Progenitor cell of endocrine pancreas (in vitro differentiated cells): Measurements from ENCODE around the gene ZCCHC3. TPM values are rescaled to one million over a fixed set of nuclear protein-coding genes. Genes with fewer than 3 reads are reported as not detected.

Experiments used
- DNase-seq: peaks from one replicate; pipeline ENCODE4 v3.0.0; 2021; ENCODE audit warnings: low spot score; ENCODE audit not compliant: unreplicated experiment
- H3K27ac Mint-ChIP-seq: 2 replicates; pipeline ENCODE4 v1.8.0; 2021; ENCODE audit warnings: mild to moderate bottlenecking, moderate library complexity, mixed read lengths
- H3K27me3 Mint-ChIP-seq: 2 replicates; pipeline ENCODE4 v1.8.0; 2021; ENCODE audit warnings: mixed read lengths
- H3K36me3 Mint-ChIP-seq: 2 replicates; pipeline ENCODE4 v1.8.0; 2022; ENCODE audit warnings: mixed read lengths; ENCODE audit not compliant: insufficient read depth
- H3K4me1 Mint-ChIP-seq: 2 replicates; pipeline ENCODE4 v1.8.0; 2021; ENCODE audit warnings: low read depth, mixed read lengths
- H3K4me3 Mint-ChIP-seq: 2 replicates; pipeline ENCODE4 v1.8.0; 2021; ENCODE audit warnings: low read depth, mild to moderate bottlenecking, moderate library complexity, mixed read lengths
- H3K9me3 Mint-ChIP-seq: 2 replicates; pipeline ENCODE4 v1.8.0; 2021; ENCODE audit warnings: low read depth, mixed read lengths
- CTCF ChIP-seq: fragments of 200-600 bp; sonication (generic); IDR thresholded peaks from one replicate; pipeline ENCODE4 v1.5.0; 2021; ENCODE audit warnings: antibody characterized with exemption, mild to moderate bottlenecking; ENCODE audit not compliant: unreplicated experiment
- total RNA-seq: library from RNA; stranded (reverse); gene quantifications from 2 replicates; pipeline ENCODE4 v1.2.1, GENCODE V29; 2021

Gene ZCCHC3
- total RNA-seq, 1 donor from 2014 or later: 31.2 TPM

GRCh38 chr20:295804-296203 lies 1.6 kb upstream of the ZCCHC3 start:
- peaks cover 2% of the 10 kb centered on the region for H3K36me3 Mint-ChIP-seq
- H3K27ac Mint-ChIP-seq: peak overlapping the region; percentile 87
- H3K4me3 Mint-ChIP-seq: peak overlapping the region; percentile 53
- peaks cover 4% of the 10 kb centered on the region for H3K27me3 Mint-ChIP-seq
- peaks cover 20% of the 10 kb centered on the region for H3K4me1 Mint-ChIP-seq
- TF ChIP-seq CTCF: no peak
- DNase-seq: no peak
- H3K9me3 Mint-ChIP-seq: no peaks in the 10 kb centered on the region

GRCh38 chr20:297925-298775 lies 780 bp downstream of the ZCCHC3 start:
- peak; percentile 19 for DNase-seq
- H3K27me3 Mint-ChIP-seq: peaks cover 4% of the 10 kb centered on the region
- peak overlapping the region; percentile 97 for H3K27ac Mint-ChIP-seq
- peak overlapping the region; percentile 96 for H3K4me3 Mint-ChIP-seq
- peaks cover 4% of the 10 kb centered on the region for H3K36me3 Mint-ChIP-seq
- H3K9me3 Mint-ChIP-seq: no peaks in the 10 kb centered on the region
- H3K4me1 Mint-ChIP-seq: peaks cover 26% of the 10 kb centered on the region
- TF ChIP-seq CTCF: no peak

- no peaks in the 10 kb centered on the region for H3K9me3 Mint-ChIP-seq
- peak overlapping the region; percentile 97 for H3K27ac Mint-ChIP-seq
- peaks cover 26% of the 10 kb centered on the region for H3K4me1 Mint-ChIP-seq
- peaks cover 4% of the 10 kb centered on the region for H3K27me3 Mint-ChIP-seq
- TF ChIP-seq CTCF: no peak
- DNase-seq: no peak
- peak overlapping the region; percentile 90 for H3K4me3 Mint-ChIP-seq
- H3K36me3 Mint-ChIP-seq: peaks cover 4% of the 10 kb centered on the region
Measured at GRCh38 chr20:298776-299391, 1.5 kb downstream of the ZCCHC3 start.

GRCh38 chr20:300345-300990 lies 3.1 kb downstream of the ZCCHC3 start:
- DNase-seq: no peak
- Mint-ChIP-seq H3K36me3 (peaks cover 4% of the 10 kb centered on the region), H3K4me3 (peak overlapping the region; percentile 58), H3K27me3 (peaks cover 4% of the 10 kb centered on the region), H3K9me3 (no peaks in the 10 kb centered on the region), H3K4me1 (peaks cover 26% of the 10 kb centered on the region), H3K27ac (peak overlapping the region; percentile 68)
- TF ChIP-seq CTCF: no peak
